HEK293 (cell line): ENCODE measurements around the gene HDGF.

Experiments used
- CTCF ChIA-PET: fragments of 350-600 bp; formaldehyde crosslinking; extraction: SDS; loops from one replicate; lab custom pipeline; 2021; ENCODE audit warnings: antibody characterized with exemption; lab: Yijun Ruan, JAX
- POLR2A ChIA-PET: fragments of 300-600 bp; formaldehyde crosslinking; extraction: SDS; loops from one replicate; lab custom pipeline; 2020; ENCODE audit warnings: antibody characterized with exemption, inconsistent platforms; lab: Yijun Ruan, JAX
- H3K27ac ChIP-seq: fragments of 200-500 bp; sonication (Bioruptor generic); 2 replicates; pipeline ENCODE4 v1.5.1; 2014; ENCODE audit warnings: low read depth, low read length, control low read depth, inconsistent platforms; ENCODE audit errors: extremely low read depth
- H3K36me3 ChIP-seq, 2 experiments: fragments of 200-500 bp in 1 of 2; sonication (Bioruptor generic) in 1 of 2; 1 replicate in 1 of 2; 2 replicates in 1 of 2; pipeline ENCODE4 v1.5.1; 2014 to 2017; ENCODE audit warnings: inconsistent platforms in 2 of 2, low read length in 2 of 2; ENCODE audit not compliant: control insufficient read depth in 2 of 2, insufficient read depth in 1 of 2
- H3K4me1 ChIP-seq: fragments of 200-500 bp; sonication (Bioruptor generic); 2 replicates; pipeline ENCODE4 v1.5.1; 2014; ENCODE audit warnings: mild to moderate bottlenecking, low read length, inconsistent platforms; ENCODE audit not compliant: control insufficient read depth, insufficient read depth
- H3K4me3 ChIP-seq: 2 replicates; pipeline ENCODE4 v1.5.1; 2011; ENCODE audit warnings: low read depth, mild to moderate bottlenecking, control low read depth, low read length, moderate library complexity
- H3K9me3 ChIP-seq: fragments of 200-500 bp; sonication (Bioruptor generic); 2 replicates; pipeline ENCODE4 v1.5.1; 2014; ENCODE audit warnings: low read depth, low read length, inconsistent platforms; ENCODE audit not compliant: control insufficient read depth, insufficient read depth
- SCRT1 ChIP-seq: fragments of 450-650 bp; formaldehyde crosslinking; IDR thresholded peaks from 2 replicates; pipeline ENCODE4 v1.5.1; 2016; ENCODE audit warnings: missing biosample characterization, missing genetic modification characterization, borderline replicate concordance
- SP2 ChIP-seq: fragments of 450-650 bp; formaldehyde crosslinking; IDR thresholded peaks from 2 replicates; pipeline ENCODE4 v1.5.1; 2016; ENCODE audit warnings: missing biosample characterization, missing genetic modification characterization
- SP3 ChIP-seq: fragments of 450-650 bp; formaldehyde crosslinking; IDR thresholded peaks from 2 replicates; pipeline ENCODE4 v1.5.1; 2016; ENCODE audit warnings: missing biosample characterization, missing genetic modification characterization
- ZBTB1 ChIP-seq: fragments of 450-650 bp; formaldehyde crosslinking; IDR thresholded peaks from 2 replicates; pipeline ENCODE4 v1.5.1; 2016; ENCODE audit warnings: missing biosample characterization, missing genetic modification characterization
- ZBTB20 ChIP-seq: fragments of 450-650 bp; formaldehyde crosslinking; IDR thresholded peaks from 2 replicates; pipeline ENCODE4 v1.5.1; 2016; ENCODE audit warnings: missing biosample characterization, missing genetic modification characterization
- ZBTB48 ChIP-seq: fragments of 450-650 bp; formaldehyde crosslinking; IDR thresholded peaks from 2 replicates; pipeline ENCODE4 v1.5.1; 2016; ENCODE audit warnings: missing biosample characterization, missing genetic modification characterization
- ZBTB8A ChIP-seq: fragments of 450-650 bp; formaldehyde crosslinking; IDR thresholded peaks from 2 replicates; pipeline ENCODE4 v1.5.1; 2016; ENCODE audit warnings: missing biosample characterization, missing genetic modification characterization
- ZFHX2 ChIP-seq: fragments of 450-650 bp; formaldehyde crosslinking; conservative IDR thresholded peaks from 2 replicates; pipeline ENCODE4 v1.5.1; 2016; ENCODE audit warnings: missing biosample characterization, missing genetic modification characterization
- ZFP3 ChIP-seq: fragments of 450-650 bp; formaldehyde crosslinking; IDR thresholded peaks from 2 replicates; pipeline ENCODE4 v1.5.1; 2016; ENCODE audit warnings: low read depth, missing biosample characterization, missing genetic modification characterization
- ZFP69B ChIP-seq: fragments of 450-650 bp; formaldehyde crosslinking; IDR thresholded peaks from 2 replicates; pipeline ENCODE4 v1.5.1; 2016; ENCODE audit warnings: missing biosample characterization, missing genetic modification characterization
- ZNF16 ChIP-seq: fragments of 450-650 bp; formaldehyde crosslinking; IDR thresholded peaks from 2 replicates; pipeline ENCODE4 v1.5.1; 2016; ENCODE audit warnings: low read depth, missing biosample characterization, missing genetic modification characterization
- ZNF174 ChIP-seq: fragments of 450-650 bp; formaldehyde crosslinking; IDR thresholded peaks from 2 replicates; pipeline ENCODE4 v1.5.0; 2017; ENCODE audit warnings: missing biosample characterization, mild to moderate bottlenecking, missing genetic modification characterization
- ZNF184 ChIP-seq: fragments of 450-650 bp; IDR thresholded peaks from 2 replicates; pipeline ENCODE4 v1.5.1; 2018; ENCODE audit warnings: missing biosample characterization, mild to moderate bottlenecking, missing genetic modification characterization
- ZNF239 ChIP-seq: fragments of 450-650 bp; formaldehyde crosslinking; IDR thresholded peaks from 2 replicates; pipeline ENCODE4 v1.5.1; 2016; ENCODE audit warnings: missing biosample characterization, missing genetic modification characterization
- ZNF24 ChIP-seq: fragments of 450-650 bp; formaldehyde crosslinking; IDR thresholded peaks from 2 replicates; pipeline ENCODE4 v1.5.1; 2016; ENCODE audit warnings: missing biosample characterization, missing genetic modification characterization
- ZNF335 ChIP-seq: fragments of 450-650 bp; formaldehyde crosslinking; conservative IDR thresholded peaks from 2 replicates; pipeline ENCODE4 v1.5.1; 2016; ENCODE audit warnings: missing biosample characterization, missing genetic modification characterization
- ZNF48 ChIP-seq: fragments of 450-650 bp; formaldehyde crosslinking; IDR thresholded peaks from 2 replicates; pipeline ENCODE4 v1.5.1; 2016; ENCODE audit warnings: missing biosample characterization, missing genetic modification characterization
- ZNF501 ChIP-seq: fragments of 450-650 bp; formaldehyde crosslinking; IDR thresholded peaks from 2 replicates; pipeline ENCODE4 v1.5.1; 2016; ENCODE audit warnings: missing biosample characterization, missing genetic modification characterization
- ZNF521 ChIP-seq: fragments of 450-650 bp; formaldehyde crosslinking; IDR thresholded peaks from 2 replicates; pipeline ENCODE4 v1.5.1; 2017; ENCODE audit warnings: missing biosample characterization, mild to moderate bottlenecking, missing genetic modification characterization
- ZNF558 ChIP-seq: fragments of 450-650 bp; formaldehyde crosslinking; IDR thresholded peaks from 2 replicates; pipeline ENCODE4 v1.5.1; 2016; ENCODE audit warnings: missing biosample characterization, missing genetic modification characterization
- ZNF561 ChIP-seq: fragments of 450-650 bp; IDR thresholded peaks from 2 replicates; pipeline ENCODE4 v1.5.1; 2018; ENCODE audit warnings: missing biosample characterization, missing genetic modification characterization, borderline replicate concordance
- ZNF610 ChIP-seq: fragments of 450-650 bp; formaldehyde crosslinking; IDR thresholded peaks from 2 replicates; pipeline ENCODE4 v1.5.1; 2016; ENCODE audit warnings: missing biosample characterization, missing genetic modification characterization, borderline replicate concordance
- ZNF621 ChIP-seq: fragments of 450-650 bp; formaldehyde crosslinking; IDR thresholded peaks from 2 replicates; pipeline ENCODE4 v1.5.1; 2017; ENCODE audit warnings: missing biosample characterization, missing genetic modification characterization
- ZSCAN30 ChIP-seq: fragments of 450-650 bp; IDR thresholded peaks from 2 replicates; pipeline ENCODE4 v1.5.1; 2018; ENCODE audit warnings: missing biosample characterization, mild to moderate bottlenecking, missing genetic modification characterization, moderate library complexity
- TF ChIP-seq, protein P1 (sequence below): fragments of 450-650 bp; formaldehyde crosslinking; IDR thresholded peaks from 2 replicates; pipeline ENCODE4 v1.5.1; 2016; ENCODE audit warnings: missing biosample characterization, missing genetic modification characterization
- TF ChIP-seq, protein P2 (sequence below): fragments of 450-650 bp; formaldehyde crosslinking; IDR thresholded peaks from 2 replicates; pipeline ENCODE4 v1.5.0; 2017; ENCODE audit warnings: missing biosample characterization, missing genetic modification characterization, borderline replicate concordance
- TF ChIP-seq, protein P3 (sequence below): fragments of 450-650 bp; formaldehyde crosslinking; IDR thresholded peaks from 2 replicates; pipeline ENCODE4 v1.5.1; 2017; ENCODE audit warnings: missing biosample characterization, missing genetic modification characterization
- TF ChIP-seq, protein P4 (sequence below): fragments of 450-650 bp; formaldehyde crosslinking; IDR thresholded peaks from 2 replicates; pipeline ENCODE4 v1.5.1; 2017; ENCODE audit warnings: missing biosample characterization, missing genetic modification characterization
- TF ChIP-seq, protein P5 (sequence below): fragments of 450-650 bp; formaldehyde crosslinking; IDR thresholded peaks from 2 replicates; pipeline ENCODE4 v1.5.1; 2016; ENCODE audit warnings: missing biosample characterization, missing genetic modification characterization

HDGF gene

DNA sequence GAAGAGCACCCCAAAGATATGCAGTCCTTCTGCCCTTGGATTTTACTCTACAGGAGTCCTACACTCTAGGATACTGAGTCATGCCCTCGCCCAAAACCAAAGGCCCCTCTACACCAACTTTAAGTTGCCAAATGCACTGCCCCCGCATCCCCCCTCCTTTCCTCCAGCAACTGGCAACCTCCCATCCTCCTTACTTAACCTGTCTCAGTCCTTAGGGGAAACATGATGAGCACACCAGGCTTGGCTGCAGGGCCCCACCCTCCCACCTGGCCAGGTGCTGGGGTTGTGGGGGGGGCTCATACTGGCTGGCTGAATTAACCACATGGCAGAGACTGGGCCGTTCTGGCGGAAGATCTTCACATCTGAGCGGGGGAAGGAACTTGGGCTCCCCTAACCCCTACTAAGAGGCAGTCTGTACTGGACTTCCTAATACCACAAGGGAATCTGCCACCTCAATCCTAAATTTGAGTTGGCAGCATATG, 1.2 kb downstream of the HDGF start (continued):
- TF ChIP-seq ZNF558 = no peak
- TF ChIP-seq, protein P1, sequence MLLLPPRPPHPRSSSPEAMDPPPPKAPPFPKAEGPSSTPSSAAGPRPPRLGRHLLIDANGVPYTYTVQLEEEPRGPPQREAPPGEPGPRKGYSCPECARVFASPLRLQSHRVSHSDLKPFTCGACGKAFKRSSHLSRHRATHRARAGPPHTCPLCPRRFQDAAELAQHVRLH (tag by site-specific recombination) = no peak
- no peak for TF ChIP-seq ZNF621 (tag by site-specific recombination)
- no peak for TF ChIP-seq ZNF239

DNA sequence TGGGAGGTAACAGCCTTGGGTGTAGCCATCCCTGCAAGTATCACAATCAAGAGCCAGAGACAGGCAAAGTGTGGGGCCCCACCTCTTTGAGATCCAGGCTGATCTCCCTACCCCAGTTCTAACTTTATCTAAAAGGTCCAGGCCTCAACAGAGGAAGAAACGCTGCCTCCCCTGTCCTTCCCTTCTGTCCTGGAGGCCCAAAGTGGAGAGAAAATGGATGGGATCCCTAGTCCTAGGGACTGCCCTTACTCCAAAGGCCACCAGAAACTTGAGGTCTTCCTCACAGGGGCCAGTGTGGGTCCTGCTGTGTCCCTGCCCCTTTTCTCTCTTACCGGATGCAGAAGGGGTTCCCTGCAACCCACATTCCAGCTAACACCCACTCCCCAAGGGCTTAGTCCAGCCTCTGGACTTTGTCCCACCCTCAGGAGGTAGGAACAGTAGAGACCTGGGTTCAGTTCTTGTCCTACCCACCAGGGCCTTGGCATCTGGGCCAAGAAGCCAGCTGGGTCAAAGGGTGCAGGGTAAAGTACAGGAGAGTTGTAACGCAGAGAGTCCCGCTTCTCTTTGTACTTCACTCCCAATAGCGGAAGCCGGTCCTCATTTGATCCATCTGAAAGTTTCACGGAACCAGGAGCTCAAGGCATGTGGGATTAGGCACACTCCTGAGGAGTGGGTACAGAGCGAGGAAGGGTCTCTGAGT, 1.9 kb downstream of the HDGF start:
- H3K4me3 ChIP-seq = peak overlapping the region; percentile 87
- ChIA-PET CTCF (interaction anchor here (0.6 to 0.8 kb wide), 2 partner anchors 18 to 140 kb away, joined by 3 read pairs; no protein-coding TSS in a partner anchor), POLR2A (interaction anchor here (0.6 to 1.1 kb wide), 2 partner anchors 9 to 15 kb away, joined by 3 to 6 read pairs; partner anchors contain the start of gene MRPL24)
- H3K36me3 ChIP-seq = peaks cover 0 to 23% of the 10 kb centered on the region in 2 experiments; a peak in 1 of 3 replicates
- peaks cover 11% of the 10 kb centered on the region; the same call in 1 of the 2 replicates for H3K4me1 ChIP-seq
- peak overlapping the region; percentile 95 for H3K27ac ChIP-seq
- H3K9me3 ChIP-seq = no peaks in the 10 kb centered on the region
- 0 out of 2 replicates have a peak, but pooled peaks have one; percentile 45 for TF ChIP-seq ZFP69B (tag by site-specific recombination)
- no peak for TF ChIP-seq ZBTB1 (tag by site-specific recombination)
- no peak for TF ChIP-seq ZNF610
- TF ChIP-seq ZBTB20 = 0 out of 2 replicates have a peak, but pooled peaks have one; percentile 40
- TF ChIP-seq ZNF521 = no peak
- TF ChIP-seq ZSCAN30 (tag by site-specific recombination) = no peak
- TF ChIP-seq, protein P2, sequence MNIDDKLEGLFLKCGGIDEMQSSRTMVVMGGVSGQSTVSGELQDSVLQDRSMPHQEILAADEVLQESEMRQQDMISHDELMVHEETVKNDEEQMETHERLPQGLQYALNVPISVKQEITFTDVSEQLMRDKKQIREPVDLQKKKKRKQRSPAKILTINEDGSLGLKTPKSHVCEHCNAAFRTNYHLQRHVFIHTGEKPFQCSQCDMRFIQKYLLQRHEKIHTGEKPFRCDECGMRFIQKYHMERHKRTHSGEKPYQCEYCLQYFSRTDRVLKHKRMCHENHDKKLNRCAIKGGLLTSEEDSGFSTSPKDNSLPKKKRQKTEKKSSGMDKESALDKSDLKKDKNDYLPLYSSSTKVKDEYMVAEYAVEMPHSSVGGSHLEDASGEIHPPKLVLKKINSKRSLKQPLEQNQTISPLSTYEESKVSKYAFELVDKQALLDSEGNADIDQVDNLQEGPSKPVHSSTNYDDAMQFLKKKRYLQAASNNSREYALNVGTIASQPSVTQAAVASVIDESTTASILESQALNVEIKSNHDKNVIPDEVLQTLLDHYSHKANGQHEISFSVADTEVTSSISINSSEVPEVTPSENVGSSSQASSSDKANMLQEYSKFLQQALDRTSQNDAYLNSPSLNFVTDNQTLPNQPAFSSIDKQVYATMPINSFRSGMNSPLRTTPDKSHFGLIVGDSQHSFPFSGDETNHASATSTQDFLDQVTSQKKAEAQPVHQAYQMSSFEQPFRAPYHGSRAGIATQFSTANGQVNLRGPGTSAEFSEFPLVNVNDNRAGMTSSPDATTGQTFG (tag by site-specific recombination) = no peak
- TF ChIP-seq, protein P3, sequence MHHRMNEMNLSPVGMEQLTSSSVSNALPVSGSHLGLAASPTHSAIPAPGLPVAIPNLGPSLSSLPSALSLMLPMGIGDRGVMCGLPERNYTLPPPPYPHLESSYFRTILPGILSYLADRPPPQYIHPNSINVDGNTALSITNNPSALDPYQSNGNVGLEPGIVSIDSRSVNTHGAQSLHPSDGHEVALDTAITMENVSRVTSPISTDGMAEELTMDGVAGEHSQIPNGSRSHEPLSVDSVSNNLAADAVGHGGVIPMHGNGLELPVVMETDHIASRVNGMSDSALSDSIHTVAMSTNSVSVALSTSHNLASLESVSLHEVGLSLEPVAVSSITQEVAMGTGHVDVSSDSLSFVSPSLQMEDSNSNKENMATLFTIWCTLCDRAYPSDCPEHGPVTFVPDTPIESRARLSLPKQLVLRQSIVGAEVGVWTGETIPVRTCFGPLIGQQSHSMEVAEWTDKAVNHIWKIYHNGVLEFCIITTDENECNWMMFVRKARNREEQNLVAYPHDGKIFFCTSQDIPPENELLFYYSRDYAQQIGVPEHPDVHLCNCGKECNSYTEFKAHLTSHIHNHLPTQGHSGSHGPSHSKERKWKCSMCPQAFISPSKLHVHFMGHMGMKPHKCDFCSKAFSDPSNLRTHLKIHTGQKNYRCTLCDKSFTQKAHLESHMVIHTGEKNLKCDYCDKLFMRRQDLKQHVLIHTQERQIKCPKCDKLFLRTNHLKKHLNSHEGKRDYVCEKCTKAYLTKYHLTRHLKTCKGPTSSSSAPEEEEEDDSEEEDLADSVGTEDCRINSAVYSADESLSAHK = no peak
- TF ChIP-seq, protein P4, sequence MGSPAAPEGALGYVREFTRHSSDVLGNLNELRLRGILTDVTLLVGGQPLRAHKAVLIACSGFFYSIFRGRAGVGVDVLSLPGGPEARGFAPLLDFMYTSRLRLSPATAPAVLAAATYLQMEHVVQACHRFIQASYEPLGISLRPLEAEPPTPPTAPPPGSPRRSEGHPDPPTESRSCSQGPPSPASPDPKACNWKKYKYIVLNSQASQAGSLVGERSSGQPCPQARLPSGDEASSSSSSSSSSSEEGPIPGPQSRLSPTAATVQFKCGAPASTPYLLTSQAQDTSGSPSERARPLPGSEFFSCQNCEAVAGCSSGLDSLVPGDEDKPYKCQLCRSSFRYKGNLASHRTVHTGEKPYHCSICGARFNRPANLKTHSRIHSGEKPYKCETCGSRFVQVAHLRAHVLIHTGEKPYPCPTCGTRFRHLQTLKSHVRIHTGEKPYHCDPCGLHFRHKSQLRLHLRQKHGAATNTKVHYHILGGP (tag by site-specific recombination) = no peak
- TF ChIP-seq ZBTB48 (tag by site-specific recombination) = peak; percentile 84
- TF ChIP-seq ZFP3 (tag by site-specific recombination) = no peak
- TF ChIP-seq ZNF48 (tag by site-specific recombination) = no peak
- no peak for TF ChIP-seq ZNF24 (tag by site-specific recombination)
- peak; percentile 83 for TF ChIP-seq SP2 (tag by site-specific recombination)
- TF ChIP-seq ZNF561 (tag by site-specific recombination) = no peak
- TF ChIP-seq ZNF335 = 0 out of 2 replicates have a peak, but pooled peaks have one; percentile 25
- TF ChIP-seq ZNF501 (tag by site-specific recombination) = no peak
- TF ChIP-seq, protein P5, sequence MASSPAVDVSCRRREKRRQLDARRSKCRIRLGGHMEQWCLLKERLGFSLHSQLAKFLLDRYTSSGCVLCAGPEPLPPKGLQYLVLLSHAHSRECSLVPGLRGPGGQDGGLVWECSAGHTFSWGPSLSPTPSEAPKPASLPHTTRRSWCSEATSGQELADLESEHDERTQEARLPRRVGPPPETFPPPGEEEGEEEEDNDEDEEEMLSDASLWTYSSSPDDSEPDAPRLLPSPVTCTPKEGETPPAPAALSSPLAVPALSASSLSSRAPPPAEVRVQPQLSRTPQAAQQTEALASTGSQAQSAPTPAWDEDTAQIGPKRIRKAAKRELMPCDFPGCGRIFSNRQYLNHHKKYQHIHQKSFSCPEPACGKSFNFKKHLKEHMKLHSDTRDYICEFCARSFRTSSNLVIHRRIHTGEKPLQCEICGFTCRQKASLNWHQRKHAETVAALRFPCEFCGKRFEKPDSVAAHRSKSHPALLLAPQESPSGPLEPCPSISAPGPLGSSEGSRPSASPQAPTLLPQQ (tag by site-specific recombination) = peak; percentile 17; the same call in 1 of the 2 replicates
- 0 out of 2 replicates have a peak, but pooled peaks have one; percentile 30 for TF ChIP-seq ZFHX2
- peak; percentile 34; the same call in 1 of the 2 replicates for TF ChIP-seq SP3 (tag by site-specific recombination)
- no peak for TF ChIP-seq ZNF174 (tag by site-specific recombination)
- TF ChIP-seq ZNF184 (tag by site-specific recombination) = no peak
- TF ChIP-seq SCRT1 (tag by site-specific recombination) = no peak
- no peak for TF ChIP-seq ZBTB8A (tag by site-specific recombination)
- TF ChIP-seq ZNF16 (tag by site-specific recombination) = no peak
